Prostate gland (tissue), 2 donors: ENCODE results near the gene APOA1. TPM values are rescaled to one million over a fixed set of nuclear protein-coding genes. Genes with fewer than 3 reads are reported as not detected.

Source experiments
- DNase-seq: peaks from one replicate; pipeline ENCODE4 v3.0.0-alpha.2; 2019; ENCODE audit warnings: low spot score
- H3K27ac ChIP-seq, 2 donors: fragments of 200-600 bp; sonication (generic); 2 replicates each; pipeline ENCODE4 v1.5.1; 2017 to 2019
- H3K27me3 ChIP-seq: fragments of 200-600 bp; sonication (generic); replicated peaks from 2 replicates; pipeline ENCODE4 v1.5.1; 2019; ENCODE audit not compliant: insufficient read depth
- H3K36me3 ChIP-seq, 2 donors: fragments of 200-600 bp; sonication (generic); 1 replicate in 1 of 2; 2 replicates in 1 of 2; pipeline versions ENCODE4 v1.5.1 to v1.8.1; 2017 to 2019
- H3K4me1 ChIP-seq: fragments of 200-600 bp; sonication (generic); replicated peaks from 2 replicates; pipeline ENCODE4 v1.5.1; 2019
- H3K4me3 ChIP-seq, 2 donors: fragments of 200-600 bp; sonication (generic); 2 replicates each; pipeline ENCODE4 v1.5.1; 2017 to 2019
- H3K9me3 ChIP-seq: fragments of 200-600 bp; sonication (generic); 2 replicates; pipeline ENCODE4 v1.5.1; 2017
- POLR2A ChIP-seq: fragments of 450-650 bp; IDR thresholded peaks from one replicate; pipeline ENCODE4 v1.6.1; 2016; ENCODE audit warnings: antibody characterized with exemption, mild to moderate bottlenecking
- POLR2AphosphoS5 ChIP-seq: sonication (generic); formaldehyde crosslinking; IDR thresholded peaks from one replicate; pipeline ENCODE4 v1.6.1; 2017; ENCODE audit warnings: antibody characterized with exemption
- WGBS: methylation state at CpG from one replicate; pipeline ENCODE4 v1.1.5; 2018; 5-methylcytosine and 5-hydroxymethylcytosine counted together
- intact Hi-C: fragments of 100-400 bp; cut with DNase I; formaldehyde crosslinking; loops from one replicate; pipeline ENCODE4 v1.14.2; 2022
- total RNA-seq, 2 donors: library from RNA; depleted of rRNA; stranded (reverse); fragments of >200 nt; gene quantifications; one replicate each; pipeline ENCODE4 v1.1.0, GENCODE V29; 2016
- TF ChIP-seq, protein P1 (sequence below), 4 experiments: fragments of 200-600 bp in 2 of 4; fragments of 450-650 bp in 2 of 4; sonication (generic) in 2 of 4; IDR thresholded peaks; 1 replicate in 3 of 4; 2 replicates in 1 of 4; pipeline ENCODE4 v1.5.1; 2016 to 2019; ENCODE audit warnings: antibody characterized with exemption in 4 of 4, mild to moderate bottlenecking in 2 of 4, moderate library complexity in 2 of 4

The APOA1 gene
- total RNA-seq, 2 donors from 2014 or later: 2,058 TPM; not detected in 1

DNA sequence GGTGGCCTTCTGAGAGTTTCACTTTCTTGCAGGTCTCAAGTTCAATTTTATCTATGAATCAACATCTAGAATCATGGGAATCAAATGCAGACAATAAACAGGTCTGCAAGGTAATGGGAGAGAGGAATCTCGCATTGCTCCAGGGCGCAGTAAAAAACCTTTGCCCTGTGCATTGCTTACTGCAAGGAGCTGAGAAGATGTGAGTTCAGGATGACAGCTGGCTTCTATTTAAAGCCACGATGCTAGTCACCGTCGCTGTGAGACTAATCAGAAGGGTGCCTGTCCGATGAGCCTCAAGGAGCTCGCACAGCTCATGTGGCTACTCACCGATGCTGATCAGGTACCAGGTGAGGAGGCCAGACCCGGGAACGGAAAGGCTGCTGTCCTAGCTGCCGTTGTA is 30.2 kb upstream of the APOA1 start:
- Histone ChIP-seq H3K4me1 (peaks cover 7% of the 10 kb centered on the region), H3K4me3 (no peak overlapping the region), H3K27ac (no peak overlapping the region), H3K36me3 (peaks cover 0 to 4% of the 10 kb centered on the region in 2 donors), H3K27me3 (no peaks in the 10 kb centered on the region), H3K9me3 (no peaks in the 10 kb centered on the region)
- intact Hi-C loops: no loop called here
- 89% methylated on average over 11 of the region's 11 CpGs for WGBS
- TF ChIP-seq, protein P1, sequence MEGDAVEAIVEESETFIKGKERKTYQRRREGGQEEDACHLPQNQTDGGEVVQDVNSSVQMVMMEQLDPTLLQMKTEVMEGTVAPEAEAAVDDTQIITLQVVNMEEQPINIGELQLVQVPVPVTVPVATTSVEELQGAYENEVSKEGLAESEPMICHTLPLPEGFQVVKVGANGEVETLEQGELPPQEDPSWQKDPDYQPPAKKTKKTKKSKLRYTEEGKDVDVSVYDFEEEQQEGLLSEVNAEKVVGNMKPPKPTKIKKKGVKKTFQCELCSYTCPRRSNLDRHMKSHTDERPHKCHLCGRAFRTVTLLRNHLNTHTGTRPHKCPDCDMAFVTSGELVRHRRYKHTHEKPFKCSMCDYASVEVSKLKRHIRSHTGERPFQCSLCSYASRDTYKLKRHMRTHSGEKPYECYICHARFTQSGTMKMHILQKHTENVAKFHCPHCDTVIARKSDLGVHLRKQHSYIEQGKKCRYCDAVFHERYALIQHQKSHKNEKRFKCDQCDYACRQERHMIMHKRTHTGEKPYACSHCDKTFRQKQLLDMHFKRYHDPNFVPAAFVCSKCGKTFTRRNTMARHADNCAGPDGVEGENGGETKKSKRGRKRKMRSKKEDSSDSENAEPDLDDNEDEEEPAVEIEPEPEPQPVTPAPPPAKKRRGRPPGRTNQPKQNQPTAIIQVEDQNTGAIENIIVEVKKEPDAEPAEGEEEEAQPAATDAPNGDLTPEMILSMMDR (IDR thresholded peaks at IDR 0.05): no peak
- no peak for TF ChIP-seq POLR2AphosphoS5
- no peak for TF ChIP-seq POLR2A
- DNase-seq: no peak

DNA sequence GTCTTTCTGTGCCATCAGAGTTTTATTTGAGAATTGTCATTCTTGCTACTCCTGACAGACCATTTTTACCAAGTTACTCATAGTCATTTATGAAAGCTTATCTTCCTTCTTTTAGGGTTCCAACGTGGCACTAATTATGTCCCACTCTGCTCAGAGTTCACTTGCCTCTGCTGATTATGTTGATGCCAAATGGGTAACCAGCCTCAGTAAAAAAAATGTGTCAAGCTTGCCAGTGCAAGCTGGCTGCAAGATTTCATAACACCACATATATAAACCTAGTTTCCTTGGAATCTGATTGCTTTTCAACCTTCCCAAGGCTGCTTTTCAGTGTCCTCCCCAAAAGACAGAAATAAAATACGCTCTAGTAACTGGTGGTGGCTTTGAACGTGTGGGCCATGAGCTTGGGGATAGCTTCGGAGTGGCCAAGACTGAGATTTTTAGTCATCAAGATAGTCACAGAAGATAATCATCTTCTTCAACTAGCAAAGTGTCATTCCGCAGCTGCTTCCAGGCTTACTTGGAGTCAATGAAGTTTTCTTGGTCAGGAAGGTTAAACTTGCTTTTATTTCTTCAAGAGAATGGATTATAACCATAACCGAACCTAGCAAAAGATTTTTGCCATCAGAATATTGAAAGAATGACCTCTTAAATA is 29.5 kb upstream of the APOA1 start:
- H3K4me1 ChIP-seq: peaks cover 7% of the 10 kb centered on the region
- H3K4me3 ChIP-seq: no peak overlapping the region
- no peaks in the 10 kb centered on the region for H3K9me3 ChIP-seq
- H3K36me3 ChIP-seq: peaks cover 0 to 4% of the 10 kb centered on the region in 2 donors
- H3K27ac ChIP-seq: no peak overlapping the region
- no peaks in the 10 kb centered on the region for H3K27me3 ChIP-seq
- DNase-seq: no peak
- WGBS: 91% methylated on average over 6 of the region's 6 CpGs
- intact Hi-C loops: no loop called here
- no peak for TF ChIP-seq POLR2A
- TF ChIP-seq, protein P1 (IDR thresholded peaks at IDR 0.05): no peak
- no peak for TF ChIP-seq POLR2AphosphoS5

DNA sequence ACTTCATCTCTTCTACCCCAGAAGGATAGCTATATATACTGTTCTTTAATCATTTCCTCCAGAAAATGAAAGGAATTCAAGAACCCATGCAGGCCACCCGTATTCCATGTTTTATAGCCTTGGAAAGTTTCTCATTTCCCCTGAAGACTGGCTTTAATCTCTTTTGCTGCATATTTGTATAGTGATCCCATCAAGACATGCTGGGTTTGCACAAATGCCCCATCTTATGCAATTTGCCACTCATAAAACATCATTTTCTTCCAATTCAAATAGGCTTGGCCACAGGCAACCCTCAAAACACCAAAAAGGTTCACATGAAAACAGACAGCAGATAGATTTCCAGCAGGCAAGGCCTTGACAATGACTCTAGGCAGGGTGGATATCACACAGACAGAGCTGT is 28.3 kb upstream of the APOA1 start:
- TF ChIP-seq, protein P1 (IDR thresholded peaks at IDR 0.05): no peak
- TF ChIP-seq POLR2A (no peak), POLR2AphosphoS5 (no peak)
- no peak for DNase-seq
- 52% methylated on average over 1 of the region's 1 CpG for WGBS
- H3K27me3 ChIP-seq: no peaks in the 10 kb centered on the region
- H3K36me3 ChIP-seq: peaks cover 0 to 10% of the 10 kb centered on the region in 2 donors
- peaks cover 7% of the 10 kb centered on the region for H3K4me1 ChIP-seq
- no peak overlapping the region for H3K4me3 ChIP-seq
- H3K27ac ChIP-seq: no peak overlapping the region
- no peaks in the 10 kb centered on the region for H3K9me3 ChIP-seq
- intact Hi-C loops: no loop called here

DNA sequence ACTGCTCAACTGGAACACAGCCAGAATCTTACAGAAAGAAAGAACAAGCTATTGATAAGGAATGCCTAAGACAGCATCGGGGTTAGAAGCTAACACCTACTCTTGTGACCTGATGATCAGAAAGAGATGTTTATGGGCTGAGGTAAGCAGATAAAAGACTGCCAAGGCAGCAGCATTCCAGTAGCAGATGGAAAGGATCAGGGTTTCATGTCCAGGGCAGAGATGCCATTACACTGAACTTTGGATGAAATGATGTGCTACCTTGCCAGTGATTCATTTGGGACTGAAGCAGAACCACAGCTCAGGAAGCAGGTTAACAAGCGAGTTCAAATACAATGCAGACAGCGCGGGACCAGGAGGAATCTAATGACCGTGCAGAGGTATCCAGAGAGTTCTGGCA is 27.1 kb upstream of the APOA1 start:
- WGBS: 78% methylated on average over 5 of the region's 5 CpGs
- Histone ChIP-seq H3K4me3 (no peak overlapping the region), H3K9me3 (no peaks in the 10 kb centered on the region), H3K36me3 (peaks cover 0 to 11% of the 10 kb centered on the region in 2 donors), H3K27me3 (no peaks in the 10 kb centered on the region), H3K4me1 (no peaks in the 10 kb centered on the region), H3K27ac (no peak overlapping the region)
- DNase-seq: no peak
- intact Hi-C loops: no loop called here
- TF ChIP-seq, protein P1 (IDR thresholded peaks at IDR 0.05): no peak
- TF ChIP-seq POLR2AphosphoS5: no peak

DNA sequence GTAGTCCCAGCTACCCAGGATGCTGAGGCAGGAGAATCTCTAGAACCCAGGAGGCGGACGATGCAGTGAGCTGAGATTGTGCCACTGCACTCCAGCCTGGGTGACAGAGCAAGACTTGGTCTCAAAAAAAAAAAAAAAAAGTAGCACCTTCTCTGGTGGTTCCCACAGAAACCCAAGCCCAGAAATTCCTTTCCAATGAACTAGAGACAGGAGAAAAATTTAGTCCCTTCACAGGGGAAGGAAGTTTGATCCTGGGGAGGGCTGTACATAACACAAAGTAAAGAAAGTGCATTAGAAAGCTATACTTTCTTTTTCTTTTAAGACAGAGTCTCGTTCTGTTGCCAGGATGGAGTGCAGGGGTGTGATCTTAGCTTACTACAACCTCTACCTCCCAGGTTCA is 25.5 kb upstream of the APOA1 start:
- TF ChIP-seq POLR2A (no peak), POLR2AphosphoS5 (no peak)
- TF ChIP-seq, protein P1 (IDR thresholded peaks at IDR 0.05): no peak

More for the DNA sequence above, 25.5 kb upstream of the APOA1 start:
- Histone ChIP-seq H3K27me3 (no peaks in the 10 kb centered on the region), H3K4me1 (no peaks in the 10 kb centered on the region), H3K9me3 (no peaks in the 10 kb centered on the region), H3K27ac (no peak overlapping the region), H3K4me3 (no peak overlapping the region), H3K36me3 (peaks cover 0 to 11% of the 10 kb centered on the region in 2 donors)
- WGBS: 96% methylated on average over 3 of the region's 3 CpGs
- no peak for DNase-seq
- intact Hi-C loops: no loop called here
